NK-92 (cell line): ENCODE results near the gene MAP3K14.
A peak's percentile ranks its signal among the peaks of the same experiment; 100 is the strongest.

Source experiments
- DNase-seq: peaks from one replicate; lab custom pipeline; 2025; ENCODE audit not compliant: unreplicated experiment; lab: John Stamatoyannopoulos, UW

MAP3K14 gene

GRCh38 chr17:45238155-45238774 is 78.6 kb downstream of the MAP3K14 start:
- DNase-seq: no peak

GRCh38 chr17:45237686-45238085 is 79.1 kb downstream of the MAP3K14 start:
- no peak for DNase-seq

- DNase-seq: no peak
Observed at GRCh38 chr17:45236282-45236606, 80.6 kb downstream of the MAP3K14 start.

- no peak for DNase-seq
Observed at GRCh38 chr17:45235416-45236281, 81.2 kb downstream of the MAP3K14 start.

GRCh38 chr17:45234641-45235415 is 82.0 kb downstream of the MAP3K14 start:
- DNase-seq: no peak

GRCh38 chr17:45233423-45233924 is 83.3 kb downstream of the MAP3K14 start:
- no peak for DNase-seq

- no peak for DNase-seq
Observed at GRCh38 chr17:45232514-45233422, 84.1 kb downstream of the MAP3K14 start.

- no peak for DNase-seq
Observed at GRCh38 chr17:45231481-45232116, 85.2 kb downstream of the MAP3K14 start.

GRCh38 chr17:45230787-45231480 is 85.9 kb downstream of the MAP3K14 start:
- no peak for DNase-seq

- no peak for DNase-seq
Observed at GRCh38 chr17:45230410-45230786, 86.4 kb downstream of the MAP3K14 start.

GRCh38 chr17:45229681-45230409 is 87.0 kb downstream of the MAP3K14 start:
- no peak for DNase-seq

- DNase-seq: no peak
Observed at GRCh38 chr17:45228763-45229539, 87.9 kb downstream of the MAP3K14 start.

- no peak for DNase-seq
Observed at GRCh38 chr17:45227926-45228762, 88.7 kb downstream of the MAP3K14 start.

GRCh38 chr17:45227101-45227925 is 89.5 kb downstream of the MAP3K14 start:
- DNase-seq: no peak

GRCh38 chr17:45226576-45226975 is 90.2 kb downstream of the MAP3K14 start:
- DNase-seq: no peak

- peak; percentile 56 for DNase-seq
Observed at GRCh38 chr17:45225964-45226530, 90.8 kb downstream of the MAP3K14 start.
